ENCODE measurements around the gene MAN1A1.

GRCh38 chr6:119318176-119318575 is 31.4 kb downstream of the MAN1A1 start:
- TF ChIP-seq CTCF (IDR thresholded peaks at IDR 0.05; ENCODE audit: low read depth, low read length, poor library complexity, severe bottlenecking) (no peak), EZH2phosphoT487 (IDR thresholded peaks at IDR 0.05; ENCODE audit: borderline replicate concordance, low read length) (no peak)
